Adrenal gland (tissue), 12 donors: ENCODE results near the gene TNRC18. TPM values are rescaled to one million over a fixed set of nuclear protein-coding genes. Genes with fewer than 3 reads are reported as not detected.

ENCODE experiments used
- DNase-seq, 7 donors: peaks; one replicate each; pipeline ENCODE4 v3.0.0-alpha.2; 2019 to 2020
- H3K27ac ChIP-seq, 5 donors: fragments of 200-600 bp; sonication (generic) in 4 of 5; 1 replicate in 3 of 5; 2 replicates in 2 of 5; pipeline versions ENCODE4 v1.5.1 to v1.8.0; 2016 to 2020; ENCODE audit warnings: mild to moderate bottlenecking in 1 of 5
- H3K27me3 ChIP-seq: fragments of 200-600 bp; 2 replicates; pipeline ENCODE4 v1.8.0; 2021
- H3K36me3 ChIP-seq, 2 donors: fragments of 200-600 bp; replicated peaks in 1 of 2; 1 replicate in 1 of 2; 2 replicates in 1 of 2; pipeline versions ENCODE4 v1.5.1 to v1.8.0; 2018 to 2022
- H3K4me1 ChIP-seq, 2 donors: fragments of 200-600 bp; replicated peaks in 1 of 2; 1 replicate in 1 of 2; 2 replicates in 1 of 2; pipeline versions ENCODE4 v1.5.1 to v1.8.0; 2018 to 2021
- H3K4me3 ChIP-seq, 4 donors: fragments of 200-600 bp; sonication (generic) in 3 of 4; one replicate each; pipeline ENCODE4 v1.5.1; 2016 to 2018
- H3K9me3 ChIP-seq, 3 donors: fragments of 200-600 bp; sonication (generic) in 1 of 3; replicated peaks in 1 of 3; 1 replicate in 2 of 3; 2 replicates in 1 of 3; pipeline versions ENCODE4 v1.5.1 to v1.8.0; 2016 to 2021
- POLR2A ChIP-seq, 2 donors: fragments of 450-650 bp; IDR thresholded peaks; one replicate each; pipeline ENCODE4 v1.6.1; 2017; ENCODE audit warnings: antibody characterized with exemption in 2 of 2, mild to moderate bottlenecking in 2 of 2, moderate library complexity in 1 of 2
- WGBS, 4 donors: extraction: QIAGEN DNeasy Blood & Tissue Kit in 2 of 4; methylation state at CpG; one replicate each; pipeline versions ENCODE4 v1.1.5 to v1.1.7; 2013 to 2017; 5-methylcytosine and 5-hydroxymethylcytosine counted together
- intact Hi-C, 2 donors: fragments of 100-400 bp; cut with DNase I; formaldehyde crosslinking; loops; one replicate each; pipeline versions ENCODE4 v1.14.1 to v1.15.0; 2022 to 2023
- polyA plus RNA-seq, 3 donors: library from polyadenylated mRNA; stranded (reverse); fragments of 200-250 nt in 2 of 3; fragments of 350-450 nt in 1 of 3; fragmentation: Illumina TruSeq in 1 of 3; extraction: RNeasy Lipid Tissue Mini Kit (QIAGEN cat#74804) in 1 of 3; gene quantifications; one replicate each; pipeline ENCODE4 v1.2.3, GENCODE V29; 2013 to 2014
- total RNA-seq, 9 donors: library from RNA; depleted of rRNA in 4 of 9; stranded (reverse); fragments of >200 nt in 4 of 9; fragments of 120-200 nt in 1 of 9; fragmentation: NEBNext Ultra II Directional in 1 of 9; extraction: Animal tissue kit (Norgen Biotek cat#: 25700) in 1 of 9; gene quantifications; one replicate each; pipeline versions ENCODE4 v1.1.0 to v1.2.4, GENCODE V29; 2013 to 2023
- TF ChIP-seq, protein P1 (sequence below), 6 experiments: fragments of 450-650 bp in 4 of 6; fragments of 200-600 bp in 2 of 6; sonication (generic) in 1 of 6; IDR thresholded peaks; 1 replicate in 5 of 6; 2 replicates in 1 of 6; pipeline versions ENCODE4 v1.5.1 to v1.8.0; 2016 to 2021; ENCODE audit warnings: antibody characterized with exemption in 6 of 6, mild to moderate bottlenecking in 2 of 6, moderate library complexity in 1 of 6
- donor health status: healthy with polysubstance abuse.
- donor health status: Bipolar disorder and iron deficiency.
- donor health status: DM: yes; HTN: yes; CAD: no.
- donor health status: DM: no; HTN: no; CAD: no.
- donor health status: DM: no; HTN: no; CAD: no.
- donor health status: DM: yes; HTN: yes; CAD: no.

TNRC18 gene
- total and polyA plus RNA-seq, 12 donors = 8.9 to 120 (median 55.4) TPM

DNA sequence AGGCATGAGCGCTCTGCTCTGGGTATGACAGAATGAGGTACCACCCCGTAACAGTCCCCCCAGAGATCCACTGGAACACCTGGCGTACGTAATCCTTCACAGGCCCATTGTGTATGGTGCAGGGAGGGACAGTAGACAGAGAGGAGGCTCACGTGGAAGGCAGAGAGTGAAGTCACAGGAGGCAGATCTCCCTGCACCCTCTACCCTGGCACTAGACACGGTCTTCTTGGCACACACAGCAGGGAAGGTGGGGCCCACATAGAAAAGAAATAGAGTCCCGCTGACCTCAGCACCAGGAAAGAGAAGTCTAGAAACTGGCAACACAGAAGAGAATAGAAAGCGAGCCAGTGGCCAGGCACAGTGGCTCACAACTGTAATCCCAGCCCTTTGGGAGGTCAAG lies 89.0 kb downstream of the TNRC18 start:
- no peak for DNase-seq
- peaks cover 0 to 7% (median 0%) of the 10 kb centered on the region in 3 donors for H3K9me3 ChIP-seq
- peaks cover 0 to 50% of the 10 kb centered on the region in 2 donors for H3K36me3 ChIP-seq
- intact Hi-C loops = no loop called here
- H3K27ac ChIP-seq = no peak overlapping the region
- 89 to 95% (median 93%) methylated on average over 7 to 8 of the region's 8 CpGs for WGBS, 4 donors
- no peaks in the 10 kb centered on the region for H3K4me1 ChIP-seq
- no peak overlapping the region for H3K4me3 ChIP-seq
- no peak for TF ChIP-seq POLR2A (IDR thresholded peaks at IDR 0.05)
- TF ChIP-seq, protein P1, sequence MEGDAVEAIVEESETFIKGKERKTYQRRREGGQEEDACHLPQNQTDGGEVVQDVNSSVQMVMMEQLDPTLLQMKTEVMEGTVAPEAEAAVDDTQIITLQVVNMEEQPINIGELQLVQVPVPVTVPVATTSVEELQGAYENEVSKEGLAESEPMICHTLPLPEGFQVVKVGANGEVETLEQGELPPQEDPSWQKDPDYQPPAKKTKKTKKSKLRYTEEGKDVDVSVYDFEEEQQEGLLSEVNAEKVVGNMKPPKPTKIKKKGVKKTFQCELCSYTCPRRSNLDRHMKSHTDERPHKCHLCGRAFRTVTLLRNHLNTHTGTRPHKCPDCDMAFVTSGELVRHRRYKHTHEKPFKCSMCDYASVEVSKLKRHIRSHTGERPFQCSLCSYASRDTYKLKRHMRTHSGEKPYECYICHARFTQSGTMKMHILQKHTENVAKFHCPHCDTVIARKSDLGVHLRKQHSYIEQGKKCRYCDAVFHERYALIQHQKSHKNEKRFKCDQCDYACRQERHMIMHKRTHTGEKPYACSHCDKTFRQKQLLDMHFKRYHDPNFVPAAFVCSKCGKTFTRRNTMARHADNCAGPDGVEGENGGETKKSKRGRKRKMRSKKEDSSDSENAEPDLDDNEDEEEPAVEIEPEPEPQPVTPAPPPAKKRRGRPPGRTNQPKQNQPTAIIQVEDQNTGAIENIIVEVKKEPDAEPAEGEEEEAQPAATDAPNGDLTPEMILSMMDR (IDR thresholded peaks at IDR 0.05) = no peak
- no peaks in the 10 kb centered on the region for H3K27me3 ChIP-seq

DNA sequence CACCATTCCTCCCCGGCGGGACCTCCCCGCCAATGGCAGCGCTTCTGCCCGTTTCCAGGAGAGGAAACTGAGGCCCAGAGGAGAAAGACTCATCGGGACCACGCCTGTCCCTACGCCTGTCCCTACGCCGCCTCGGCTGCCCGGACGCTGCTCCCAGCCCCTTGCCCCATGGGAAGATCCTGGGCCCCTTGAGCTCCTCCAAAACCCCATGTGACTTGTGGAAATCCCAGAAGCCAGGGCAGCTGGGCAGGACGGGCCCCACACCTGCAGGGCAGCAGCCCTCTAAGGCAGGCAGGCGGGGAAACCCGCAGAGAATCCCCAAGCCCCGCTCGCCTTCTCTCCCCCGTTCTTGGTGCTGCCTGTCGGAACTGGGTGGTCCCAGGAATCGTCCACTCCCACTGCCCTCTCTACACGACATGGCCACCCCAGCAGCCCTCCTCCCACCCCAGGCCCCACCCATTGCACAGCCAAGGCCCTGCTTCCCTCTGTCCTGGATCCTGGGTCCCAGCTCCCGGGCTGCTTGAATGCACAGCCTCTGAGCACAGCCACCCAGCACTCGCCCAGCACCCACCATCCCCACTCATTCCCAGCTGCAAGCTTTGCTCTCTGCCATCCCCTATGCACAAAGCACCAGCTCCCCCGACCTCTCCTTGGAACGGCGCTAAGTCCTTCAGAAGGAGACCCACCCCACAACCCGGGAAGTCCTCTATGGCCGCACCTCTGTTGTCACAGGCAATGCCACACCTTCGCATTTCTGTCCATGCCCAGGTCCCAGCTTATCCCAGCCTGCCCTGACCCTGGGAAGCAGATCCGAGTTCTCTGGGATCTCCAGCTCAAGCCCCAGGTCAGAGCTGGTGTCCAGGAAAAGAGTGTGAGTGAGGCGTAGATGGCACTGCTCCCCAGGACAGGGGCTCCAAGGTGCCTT lies 90.3 kb downstream of the TNRC18 start:
- Histone ChIP-seq H3K9me3 (peaks cover 0 to 7% (median 0%) of the 10 kb centered on the region in 3 donors), H3K36me3 (peaks cover 0 to 53% of the 10 kb centered on the region in 2 donors), H3K4me1 (no peaks in the 10 kb centered on the region), H3K27ac (no peak overlapping the region), H3K4me3 (no peak overlapping the region), H3K27me3 (no peaks in the 10 kb centered on the region)
- TF ChIP-seq, protein P1 (IDR thresholded peaks at IDR 0.05) = no peak
- TF ChIP-seq POLR2A (IDR thresholded peaks at IDR 0.05) = no peak
- no peak for DNase-seq
- intact Hi-C loops = no loop called here
- 88 to 92% (median 89%) methylated on average over 22 to 32 of the region's 32 CpGs for WGBS, 4 donors

DNA sequence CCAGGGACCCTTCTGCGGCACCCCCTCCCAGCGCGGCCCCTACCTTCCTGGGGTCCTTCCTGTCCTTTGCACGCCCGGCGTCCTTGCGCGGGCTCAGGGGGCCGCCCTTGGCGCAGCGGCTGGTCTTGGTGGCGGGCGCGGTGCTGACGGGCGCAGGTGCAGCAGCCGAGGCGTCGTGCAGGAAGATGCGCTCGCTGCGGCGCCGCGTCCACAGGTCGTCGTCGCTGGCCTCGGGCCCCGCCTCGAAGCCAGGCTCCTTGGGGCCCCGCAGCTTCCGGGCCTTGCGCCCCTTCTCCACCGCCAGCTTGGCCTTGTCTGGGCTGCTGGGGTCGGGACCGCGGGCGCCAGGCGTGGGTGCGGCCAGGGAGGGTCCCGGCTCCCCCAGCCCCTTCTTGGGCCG lies 91.1 kb downstream of the TNRC18 start:
- Histone ChIP-seq H3K36me3 (peaks cover 0 to 53% of the 10 kb centered on the region in 2 donors), H3K4me1 (peaks cover 0 to 3% of the 10 kb centered on the region in 2 donors), H3K4me3 (no peak overlapping the region), H3K9me3 (peaks cover 0 to 7% (median 0%) of the 10 kb centered on the region in 3 donors), H3K27ac (no peak overlapping the region), H3K27me3 (no peaks in the 10 kb centered on the region)
- 87 to 91% (median 91%) methylated on average over 7 to 43 of the region's 43 CpGs for WGBS, 4 donors
- no peak for DNase-seq
- intact Hi-C loops = no loop called here
- TF ChIP-seq POLR2A (IDR thresholded peaks at IDR 0.05) = no peak
- TF ChIP-seq, protein P1 (IDR thresholded peaks at IDR 0.05) = no peak

DNA sequence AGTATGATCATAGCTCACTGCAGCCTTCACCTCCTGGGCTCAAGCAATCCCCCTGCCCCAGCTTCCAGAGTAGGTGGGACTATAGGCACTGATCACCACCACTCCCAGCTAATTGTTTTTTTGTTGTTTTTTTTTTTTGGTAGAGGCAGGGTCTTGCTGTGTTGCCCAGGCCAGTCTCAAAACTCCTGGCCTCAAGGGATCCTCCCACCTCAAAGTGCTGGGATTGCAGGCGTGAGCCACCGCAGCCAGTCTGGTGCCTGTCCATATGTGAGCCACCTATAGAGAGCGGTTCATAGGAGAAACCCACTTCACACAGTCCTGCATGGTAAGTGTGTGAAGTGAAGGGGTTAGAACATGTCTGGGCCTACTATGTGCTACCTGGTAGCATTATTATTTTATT lies 93.3 kb downstream of the TNRC18 start:
- 96 to 100% (median 100%) methylated on average over 3 of the region's 3 CpGs; no CpG with 5 or more reads in 1 of the 4 donors for WGBS, 4 donors
- Histone ChIP-seq H3K36me3 (peaks cover 0 to 43% of the 10 kb centered on the region in 2 donors), H3K27me3 (no peaks in the 10 kb centered on the region), H3K4me3 (no peak overlapping the region), H3K27ac (no peak overlapping the region), H3K4me1 (peaks cover 0 to 5% of the 10 kb centered on the region in 2 donors), H3K9me3 (no peaks in the 10 kb centered on the region)
- intact Hi-C loops = no loop called here
- DNase-seq = no peak
- TF ChIP-seq, protein P1 (IDR thresholded peaks at IDR 0.05) = no peak
- no peak for TF ChIP-seq POLR2A (IDR thresholded peaks at IDR 0.05)
